ENCODE measurements around the gene CRB2.

GRCh38 chr9:123425261-123425821 lies 69.3 kb downstream of the CRB2 start:
- TF ChIP-seq CTCF (IDR thresholded peaks at IDR 0.05) (no peak), POLR2A (IDR thresholded peaks at IDR 0.05) (no peak)

Measured in body of pancreas (tissue), 4 donors.